HG03575 (cell line): Measurements from ENCODE around the gene FFAR1.

Source experiments
- ATAC-seq: cut with Tn5 transposase; IDR thresholded peaks from one replicate; pipeline ENCODE4 v1.9.1; 2021; ENCODE audit not compliant: unreplicated experiment, insufficient number of reproducible peaks, low FRiP score; ENCODE audit errors: extremely low read depth

The FFAR1 gene

DNA sequence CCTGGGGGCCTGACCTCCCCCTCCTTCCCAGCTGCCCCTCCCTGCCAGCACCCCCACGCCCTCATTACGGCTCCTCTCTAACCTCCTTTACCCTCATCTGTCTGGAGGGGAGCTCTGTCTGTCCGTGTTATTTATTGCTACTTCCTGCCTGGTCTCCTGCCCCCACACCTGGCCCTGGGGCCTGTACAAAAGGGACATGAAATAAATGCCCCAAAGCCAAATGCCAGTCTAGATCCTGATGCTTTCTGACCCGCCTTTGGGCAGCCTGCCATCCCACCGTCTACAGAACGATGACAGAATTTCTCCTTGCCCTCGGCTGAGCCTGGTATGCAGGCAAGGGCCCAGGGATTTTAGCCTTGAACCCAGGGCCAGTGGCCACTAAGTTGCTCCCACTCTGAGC, 34.1 kb upstream of the FFAR1 start:
- no peak for ATAC-seq

GRCh38 chr19:35314031-35314430, 33.7 kb upstream of the FFAR1 start:
- ATAC-seq, result no peak

- no peak for ATAC-seq
These were observed 32.7 kb upstream of the FFAR1 start for GRCh38 chr19:35314858-35315470.

- ATAC-seq, result no peak
These were observed 31.8 kb upstream of the FFAR1 start for GRCh38 chr19:35315883-35316282.

DNA sequence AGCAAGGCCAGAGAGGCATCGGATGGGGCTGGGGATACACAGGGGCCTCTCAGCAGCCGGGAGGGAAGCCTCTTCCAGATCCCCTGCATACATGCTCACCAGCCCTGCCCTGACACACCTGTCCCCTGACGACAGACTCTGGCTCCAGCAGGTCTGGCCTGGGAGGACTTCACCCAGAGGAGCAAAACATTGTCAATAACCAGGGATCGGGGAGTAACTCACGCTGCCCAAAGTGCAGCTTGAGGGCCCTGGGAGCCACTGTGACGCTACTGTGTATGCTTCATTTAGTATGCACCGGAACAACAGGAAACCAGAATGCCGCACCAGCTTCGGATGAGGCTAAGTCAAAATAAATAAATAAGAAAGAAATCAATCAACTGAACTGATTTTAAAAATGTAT, 31.1 kb upstream of the FFAR1 start:
- ATAC-seq, result no peak

GRCh38 chr19:35317464-35318043, 30.1 kb upstream of the FFAR1 start:
- no peak for ATAC-seq

DNA sequence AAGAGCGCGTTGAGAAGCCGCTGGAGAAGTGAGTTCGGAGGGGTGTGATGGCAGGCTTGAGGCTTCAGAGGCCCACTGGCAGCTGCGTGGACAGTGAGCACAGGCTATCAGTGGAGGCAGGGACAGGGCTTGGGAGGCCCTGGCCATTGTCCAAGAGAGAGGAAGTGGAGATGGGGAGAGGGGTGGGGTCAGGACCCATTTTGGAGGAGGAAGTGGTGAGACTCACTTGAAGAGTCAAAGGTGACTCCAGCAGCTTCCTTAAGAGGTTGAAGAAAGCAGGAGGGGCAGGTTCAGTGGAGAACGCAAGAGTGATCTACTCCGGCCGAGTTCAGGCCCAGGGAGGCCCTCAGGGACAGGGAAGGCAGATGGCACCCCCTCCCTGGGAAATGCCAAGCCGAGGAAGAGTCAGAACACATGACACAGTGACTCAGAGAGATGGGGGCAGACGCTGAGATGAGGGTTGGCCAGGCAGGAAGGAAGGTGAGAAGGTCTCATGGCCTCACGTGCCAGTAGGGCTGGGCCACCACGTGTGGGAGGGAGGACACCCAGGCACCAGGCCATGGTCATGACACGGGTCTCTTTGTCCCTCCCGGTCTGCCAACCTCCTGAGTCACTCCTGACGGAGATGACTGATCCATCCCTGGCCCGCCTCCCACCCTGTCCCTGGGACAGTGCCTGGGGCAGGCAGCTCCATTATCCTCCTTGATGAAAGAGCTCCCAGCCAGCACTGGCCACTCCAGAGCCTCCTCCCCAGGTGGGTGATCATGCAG, 28.8 kb upstream of the FFAR1 start:
- ATAC-seq, result no peak

DNA sequence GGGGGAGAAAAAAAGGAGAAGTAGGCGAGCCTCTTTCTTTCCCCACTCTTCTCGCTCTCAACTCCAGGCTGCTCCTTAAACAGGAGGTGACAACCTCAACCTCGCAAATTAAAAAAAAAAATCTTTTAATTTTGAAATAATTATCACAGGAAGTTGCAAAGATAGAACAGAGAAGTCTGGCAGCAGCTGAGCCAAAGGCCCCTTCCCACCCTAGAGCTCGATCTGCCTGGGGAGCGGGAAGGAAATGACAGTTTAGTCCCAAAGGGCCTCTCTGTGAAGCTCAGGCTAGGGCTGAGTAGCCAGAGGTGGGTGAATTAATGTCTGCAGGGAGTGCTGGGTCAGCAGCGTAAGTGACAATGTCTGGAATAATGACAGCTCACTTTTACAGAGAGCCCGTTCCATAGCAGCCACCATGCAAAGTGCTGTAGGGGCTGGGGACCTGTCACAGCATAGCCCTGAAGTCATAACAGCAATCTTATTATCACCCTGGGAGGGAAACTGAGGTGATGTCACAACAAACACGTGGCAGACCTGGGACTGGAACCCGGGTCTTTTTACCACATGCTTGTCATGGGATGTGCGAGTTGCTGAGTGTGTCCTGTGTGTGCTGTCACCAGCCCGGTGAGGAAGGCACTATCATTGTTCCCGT, 27.5 kb upstream of the FFAR1 start:
- no peak for ATAC-seq

DNA sequence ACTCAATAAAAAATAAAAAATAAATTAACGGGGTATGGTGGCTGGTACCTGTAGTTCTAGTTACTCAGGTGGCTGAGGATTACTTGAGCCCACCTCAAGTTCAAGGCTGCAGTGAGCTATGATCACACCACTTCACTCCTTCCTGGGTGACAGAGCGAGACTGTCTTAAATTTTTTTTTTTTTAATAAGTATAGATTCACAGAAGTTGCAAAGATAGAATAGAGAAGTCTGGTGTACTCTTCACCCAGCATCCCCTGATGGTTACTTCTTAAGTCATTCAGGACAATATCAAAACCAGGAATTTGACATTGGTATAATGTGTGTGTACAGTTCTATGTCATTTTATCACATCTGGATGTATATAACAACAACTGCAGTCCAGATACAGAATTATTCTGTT, 26.4 kb upstream of the FFAR1 start:
- ATAC-seq, result no peak

DNA sequence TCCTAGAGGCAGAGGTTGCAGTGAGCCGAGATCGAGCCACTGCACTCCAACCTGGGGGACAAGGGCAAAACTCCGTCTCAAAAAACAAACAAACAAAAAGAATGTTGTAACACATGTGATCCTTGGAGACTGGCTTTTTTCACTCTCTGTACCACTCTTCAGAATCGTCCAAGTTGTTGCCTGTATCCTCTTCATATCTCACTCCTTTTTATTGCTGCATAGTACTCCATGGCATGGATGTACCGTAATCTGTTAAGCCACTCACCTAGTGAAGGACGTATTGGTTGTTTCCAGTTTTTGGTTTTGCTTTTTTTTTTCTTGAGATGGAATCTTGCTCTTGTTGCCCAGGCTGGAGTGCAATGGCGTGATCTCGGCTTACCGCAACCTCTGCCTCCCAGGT, 25.7 kb upstream of the FFAR1 start:
- ATAC-seq, result no peak

DNA sequence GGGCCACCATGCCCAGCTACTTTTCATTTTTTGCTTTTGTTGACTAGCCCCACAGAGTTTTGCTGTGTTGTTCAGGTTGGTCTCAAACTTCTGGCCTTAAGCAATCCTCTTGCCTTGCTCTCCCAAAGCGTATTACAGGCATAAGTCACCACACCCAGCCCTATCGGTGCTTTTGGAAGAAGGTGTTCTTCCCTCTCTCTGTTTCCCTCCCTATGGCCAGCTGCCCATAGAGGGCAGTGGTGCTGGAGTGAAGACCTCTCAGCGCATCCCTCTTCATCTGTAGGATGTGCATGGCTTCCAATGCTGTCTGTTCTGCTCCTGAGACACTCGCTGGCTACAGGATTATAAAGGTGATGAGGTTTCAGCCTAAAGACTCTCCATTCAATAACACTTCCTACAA, 20.1 kb upstream of the FFAR1 start:
- ATAC-seq, result no peak

DNA sequence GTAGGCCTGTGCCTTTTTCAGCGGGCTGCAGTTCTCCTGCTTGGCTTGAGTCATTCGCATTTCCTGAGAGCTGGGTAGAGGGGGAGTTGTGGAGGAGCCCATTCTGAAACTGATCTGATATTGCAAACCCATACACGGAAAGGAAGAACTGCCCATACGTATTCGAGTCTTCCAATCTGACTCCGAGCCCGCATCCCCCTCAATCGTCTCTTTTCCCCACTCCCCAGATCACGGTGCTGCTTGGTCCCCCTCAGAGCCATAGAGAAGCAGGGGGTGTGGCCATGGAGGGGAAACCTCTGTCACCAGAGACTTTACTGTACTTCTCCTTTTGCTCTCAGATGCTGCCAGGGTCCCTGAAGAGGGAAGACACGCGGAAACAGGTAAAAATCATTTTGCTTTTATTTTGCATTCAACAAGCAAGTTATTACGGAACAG, 18.8 kb upstream of the FFAR1 start, which contains the start of gene CD22:
Gene CD22 (plus strand): TSS at position 337 of the 435 bp plus-strand sequence. CDS start 2,854 bp downstream, outside the sequence.
- no peak for ATAC-seq

DNA sequence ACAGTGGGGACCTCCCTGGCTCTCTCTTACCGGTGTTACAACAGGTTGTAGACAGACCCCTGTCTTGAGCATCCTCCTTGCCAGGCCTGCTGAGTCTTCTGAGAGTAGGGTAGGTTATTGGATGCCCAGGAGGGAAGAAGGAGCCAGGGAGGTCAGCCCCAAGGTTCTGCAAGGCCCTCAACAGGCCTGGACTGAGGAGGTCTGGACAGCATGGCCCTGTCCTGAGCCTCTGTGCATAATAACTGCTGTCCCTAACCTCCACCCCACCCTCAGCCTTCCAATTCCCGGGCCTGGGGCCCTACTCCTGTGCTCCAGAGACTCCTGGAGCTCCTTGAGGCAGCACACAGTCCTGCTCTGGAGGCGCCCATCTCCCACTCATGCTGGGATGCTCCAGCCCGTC, 18.4 kb upstream of the FFAR1 start:
- ATAC-seq, result no peak

DNA sequence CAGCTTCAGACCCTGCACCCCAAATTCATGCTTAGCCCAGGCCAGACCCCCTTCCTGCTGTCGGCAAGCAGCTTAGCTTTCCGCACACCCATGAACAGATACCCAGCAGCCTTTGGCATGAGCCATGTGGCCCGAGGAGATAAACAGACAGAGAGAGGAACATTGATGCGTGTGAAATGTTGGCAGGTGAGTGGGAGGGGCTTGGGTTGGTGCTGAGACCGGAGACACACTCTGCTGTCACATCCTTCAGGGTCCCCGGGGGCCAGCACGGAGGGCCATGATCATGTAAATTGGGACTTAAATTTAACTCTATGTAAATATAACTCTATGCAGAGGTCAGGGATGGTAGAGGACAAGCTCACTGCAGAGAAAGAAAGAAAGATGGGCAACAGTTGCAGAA, 17.2 kb upstream of the FFAR1 start:
- no peak for ATAC-seq

- ATAC-seq, result no peak
These were observed 16.0 kb upstream of the FFAR1 start for GRCh38 chr19:35331551-35332214.

GRCh38 chr19:35332817-35333216, 14.9 kb upstream of the FFAR1 start:
- no peak for ATAC-seq

- no peak for ATAC-seq
These were observed 13.5 kb upstream of the FFAR1 start for GRCh38 chr19:35334144-35334753.

DNA sequence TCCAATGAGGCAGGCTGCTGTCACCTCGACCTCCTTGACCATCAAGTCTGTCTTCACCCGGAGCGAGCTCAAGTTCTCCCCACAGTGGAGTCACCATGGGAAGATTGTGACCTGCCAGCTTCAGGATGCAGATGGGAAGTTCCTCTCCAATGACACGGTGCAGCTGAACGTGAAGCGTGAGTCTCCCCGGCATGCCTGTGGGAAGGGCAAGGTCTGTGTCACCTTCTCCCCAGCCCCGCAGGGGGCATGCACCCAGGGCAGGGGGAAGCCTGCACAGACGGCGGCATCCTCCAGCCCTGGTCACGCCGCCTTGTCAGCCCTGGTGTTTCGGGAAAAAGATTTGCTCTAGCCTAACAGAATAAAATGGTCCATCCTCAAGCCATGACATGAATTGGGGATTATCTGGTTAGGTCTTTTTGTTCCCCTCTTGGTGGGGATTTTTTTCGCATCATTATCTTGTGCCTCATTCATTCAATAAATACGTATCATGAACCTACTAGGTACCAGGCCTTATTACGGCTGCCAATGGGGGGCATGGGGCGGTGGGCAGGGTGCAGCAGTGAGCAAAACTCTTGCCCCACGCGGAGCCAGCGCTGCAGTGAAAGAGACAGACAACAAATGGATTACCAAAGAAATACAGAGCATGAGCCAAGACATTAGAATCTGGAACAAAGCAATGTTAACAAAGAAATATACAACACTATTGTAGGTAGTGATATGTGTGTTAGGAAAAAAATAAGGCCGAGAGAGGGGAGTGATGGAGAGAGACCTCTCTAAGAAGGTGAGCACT, 11.3 kb upstream of the FFAR1 start:
- ATAC-seq, result no peak
